ENCODE results near the gene EME2.

Gene EME2

GRCh38 chr16:1745900-1746692 lies 26.5 kb upstream of the EME2 start:
- no peak for DNase-seq

- DNase-seq: no peak
Measured at GRCh38 chr16:1746693-1747195, 25.9 kb upstream of the EME2 start.

- DNase-seq: no peak
Measured at GRCh38 chr16:1747934-1748333, 24.7 kb upstream of the EME2 start.

GRCh38 chr16:1749152-1750117 lies 23.2 kb upstream of the EME2 start:
- no peak for DNase-seq

GRCh38 chr16:1751946-1752345 lies 20.7 kb upstream of the EME2 start:
- DNase-seq: no peak

GRCh38 chr16:1752853-1753252 lies 19.8 kb upstream of the EME2 start:
- no peak for DNase-seq

DNA sequence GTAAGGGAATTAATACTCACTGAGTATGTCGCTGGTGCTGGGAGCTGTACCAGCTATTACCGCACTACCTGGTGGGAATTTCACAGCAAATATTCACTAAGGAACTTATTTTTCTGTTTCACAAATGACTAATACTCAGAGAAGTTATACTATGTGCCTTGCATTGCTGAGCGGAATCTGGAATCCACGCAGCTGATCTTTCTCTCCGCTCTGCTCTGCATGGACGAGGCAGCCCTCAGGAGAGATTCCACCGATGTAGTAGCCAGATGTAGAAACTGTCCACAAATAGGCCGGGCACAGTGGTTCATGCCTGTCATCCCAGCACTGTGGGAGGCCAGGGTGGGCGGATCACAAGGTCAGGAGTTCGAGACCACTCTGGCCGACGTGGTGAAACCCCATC lies 18.4 kb upstream of the EME2 start:
- no peak for DNase-seq

- no peak for DNase-seq
Measured at GRCh38 chr16:1757714-1758461, 14.7 kb upstream of the EME2 start.

DNA sequence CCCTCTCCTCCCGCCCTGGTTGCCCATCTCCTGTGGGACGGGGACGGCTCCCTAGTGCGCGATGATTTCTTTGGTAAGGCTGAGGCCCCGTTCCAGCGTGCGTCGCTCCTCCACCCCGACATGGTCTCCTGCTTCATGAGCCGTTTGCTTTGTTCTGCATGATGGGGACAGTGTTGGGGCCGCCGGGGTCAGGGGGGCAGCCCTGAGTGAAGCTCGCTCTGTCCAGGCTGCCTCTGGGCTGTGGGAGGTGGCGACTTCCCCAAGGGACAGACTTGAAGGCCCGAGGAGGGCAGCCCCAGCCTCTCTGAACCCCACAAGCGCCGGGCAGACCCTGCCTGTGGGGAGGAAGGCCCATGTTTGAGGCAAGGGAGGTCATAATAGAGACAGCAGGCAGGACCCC lies 13.7 kb upstream of the EME2 start:
- no peak for DNase-seq

GRCh38 chr16:1759511-1759910 lies 13.1 kb upstream of the EME2 start:
- no peak for DNase-seq

GRCh38 chr16:1760911-1761310 lies 11.7 kb upstream of the EME2 start:
- DNase-seq: no peak

- no peak for DNase-seq
Measured at GRCh38 chr16:1761751-1762150, 10.9 kb upstream of the EME2 start.

- no peak for DNase-seq
Measured at GRCh38 chr16:1762196-1762878, 10.3 kb upstream of the EME2 start.

DNA sequence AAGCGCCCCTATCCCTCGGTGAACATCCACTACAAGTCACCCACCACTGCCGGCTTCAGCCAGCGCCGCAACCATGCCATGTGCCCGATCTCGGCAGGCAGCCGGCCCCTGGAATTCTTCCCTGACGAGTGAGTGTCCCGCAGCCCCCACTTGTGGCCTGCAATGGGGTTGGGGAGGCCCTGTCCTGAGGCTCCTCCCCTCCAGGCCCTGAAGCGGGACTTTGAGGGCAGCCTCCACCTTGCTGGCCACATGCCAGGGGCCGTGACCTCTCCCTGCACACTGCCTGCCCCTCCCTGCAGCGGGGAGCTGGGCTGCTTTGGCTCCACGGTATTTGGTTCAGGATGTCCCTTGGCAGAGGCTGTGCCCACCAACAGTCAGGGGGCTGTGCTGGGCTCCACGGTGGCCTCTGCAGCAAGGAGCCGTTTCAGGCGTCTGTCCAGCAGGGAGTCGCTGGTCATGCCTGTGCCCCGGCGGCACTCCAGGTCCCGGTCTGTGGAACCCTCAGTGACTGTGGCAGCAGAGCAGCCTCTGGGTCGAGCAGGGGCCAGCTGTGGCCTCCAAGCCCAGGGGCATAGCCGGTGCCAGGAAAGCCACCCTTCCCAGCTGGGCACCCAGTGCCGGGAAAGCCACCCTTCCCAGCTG lies 9.6 kb upstream of the EME2 start:
- no peak for DNase-seq

DNA sequence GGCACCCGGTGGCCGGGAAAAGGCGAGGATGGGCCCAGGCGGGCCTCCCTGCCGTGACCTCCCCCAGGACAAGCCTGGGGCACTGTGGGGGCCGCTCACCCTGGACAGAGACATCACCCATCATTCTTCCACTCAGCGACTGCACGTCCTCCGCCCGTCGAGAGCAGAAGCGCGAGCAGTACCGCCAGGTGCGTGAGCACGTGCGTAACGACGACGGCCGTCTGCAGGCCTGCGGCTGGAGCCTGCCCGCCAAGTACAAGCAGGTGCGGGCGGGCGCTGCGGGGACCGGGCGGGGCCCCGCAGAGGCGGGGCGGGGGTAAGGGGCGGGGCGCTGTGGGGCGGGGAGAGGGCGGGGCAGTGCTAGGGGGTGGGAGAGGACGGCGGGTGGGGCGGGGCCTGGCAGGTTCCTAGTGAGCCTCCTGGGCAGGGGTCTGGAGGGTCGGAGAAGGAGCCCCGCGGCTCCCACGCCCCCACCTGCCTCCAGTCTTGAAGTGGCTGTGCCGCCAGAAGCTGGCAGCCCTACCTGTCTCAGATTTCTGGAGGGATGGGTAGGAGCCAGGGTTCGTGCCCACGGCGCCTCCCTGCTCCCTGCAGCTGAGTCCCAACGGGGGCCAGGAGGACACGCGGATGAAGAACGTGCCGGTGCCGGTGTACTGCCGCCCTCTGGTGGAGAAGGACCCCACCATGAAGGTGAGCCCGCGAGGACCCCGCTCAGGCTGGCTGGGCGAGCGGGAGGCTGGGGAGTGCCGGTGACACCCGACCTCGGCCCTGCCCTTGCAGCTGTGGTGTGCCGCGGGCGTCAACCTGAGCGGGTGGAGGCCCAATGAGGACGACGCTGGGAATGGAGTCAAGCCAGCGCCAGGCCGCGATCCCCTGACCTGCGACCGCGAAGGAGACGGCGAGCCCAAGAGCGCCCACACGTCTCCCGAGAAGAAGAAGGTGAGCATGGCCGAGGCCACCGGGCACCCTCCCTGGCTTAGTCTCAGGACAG lies 8.8 kb upstream of the EME2 start:
- DNase-seq: no peak

- no peak for DNase-seq
Measured at GRCh38 chr16:1764971-1765370, 7.6 kb upstream of the EME2 start.

DNA sequence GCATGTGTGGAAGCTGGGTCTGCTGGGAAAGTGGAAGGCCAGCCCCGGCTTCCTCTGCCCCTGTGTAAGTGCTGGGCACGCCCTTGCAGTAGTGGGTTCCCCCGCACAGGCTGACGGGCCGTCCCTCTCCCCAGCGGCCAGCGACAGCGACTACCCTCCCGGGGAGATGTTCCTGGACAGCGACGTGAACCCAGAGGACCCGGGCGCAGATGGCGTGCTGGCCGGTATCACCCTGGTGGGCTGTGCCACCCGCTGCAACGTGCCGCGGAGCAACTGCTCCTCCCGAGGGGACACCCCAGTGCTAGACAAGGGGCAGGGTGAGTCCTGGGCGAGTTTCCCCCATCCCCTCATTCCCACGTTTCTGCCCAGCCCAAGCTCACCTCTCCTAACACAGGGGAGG lies 6.8 kb upstream of the EME2 start:
- DNase-seq: no peak

- no peak for DNase-seq
Measured at GRCh38 chr16:1766231-1766630, 6.4 kb upstream of the EME2 start.

- no peak for DNase-seq
Measured at GRCh38 chr16:1766701-1767100, 5.9 kb upstream of the EME2 start.

- DNase-seq: no peak
Measured at GRCh38 chr16:1767116-1767994, 5.3 kb upstream of the EME2 start.

All from NCI-H1436 treated with DMSO at 0.1 percent for 48 hours (cell line).